ENCODE measurements around the gene HDAC10.
A peak's percentile ranks its signal among the peaks of the same experiment; 100 is the strongest.
"Not testable (repeated sequence)": the region's sequence is repeated elsewhere in the genome, so short reads cannot be mapped to it uniquely, and the experiment has no call there.

The HDAC10 gene

DNA sequence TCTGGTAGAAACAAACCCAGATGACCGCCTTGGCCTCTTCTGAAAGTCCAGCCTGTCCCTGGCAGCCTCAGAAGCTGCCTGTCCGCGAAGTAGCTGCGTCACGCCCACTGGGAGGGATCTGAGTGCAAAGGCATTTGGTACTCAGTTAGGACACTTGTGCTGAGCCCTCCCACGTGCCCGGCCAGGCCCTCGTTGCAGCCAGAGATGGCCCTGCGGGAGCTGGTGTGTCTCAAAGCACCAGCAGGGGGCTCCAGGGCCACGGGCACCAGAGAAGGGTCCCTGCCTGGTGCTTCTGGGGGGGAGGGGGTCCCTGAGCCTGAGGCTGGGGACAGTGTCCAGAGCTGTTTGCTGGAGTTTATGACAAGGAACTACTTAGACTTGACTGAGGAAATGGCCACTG, 44.5 kb downstream of the HDAC10 start:
- H3K4me3 ChIP-seq (ENCODE audit: low read length), result no peak overlapping the region
- H3K4me2 ChIP-seq (ENCODE audit: low read length), result no peak overlapping the region
- no peaks in the 10 kb centered on the region for H3K9me3 ChIP-seq (ENCODE audit: insufficient read depth, low read length)
- H3K36me3 ChIP-seq (replicated peaks; ENCODE audit: low read depth, low read length), result peaks cover 10% of the 10 kb centered on the region
- H3K79me2 ChIP-seq (ENCODE audit: low read length), result peaks cover 18% of the 10 kb centered on the region
- peaks cover 10% of the 10 kb centered on the region; the same call in 1 of the 2 replicates for H4K20me1 ChIP-seq (ENCODE audit: insufficient read depth, low read length)
- H3K27me3 ChIP-seq (ENCODE audit: low read depth, low read length), result no peaks in the 10 kb centered on the region
- H3K4me1 ChIP-seq (ENCODE audit: low read length), result peaks cover 12% of the 10 kb centered on the region; the same call in 1 of the 2 replicates
- no peak overlapping the region for H2AFZ ChIP-seq (ENCODE audit: low read depth, low read length)
- no peak for TF ChIP-seq EZH2phosphoT487 (IDR thresholded peaks at IDR 0.05; ENCODE audit: low read depth)
- TF ChIP-seq, protein P1, sequence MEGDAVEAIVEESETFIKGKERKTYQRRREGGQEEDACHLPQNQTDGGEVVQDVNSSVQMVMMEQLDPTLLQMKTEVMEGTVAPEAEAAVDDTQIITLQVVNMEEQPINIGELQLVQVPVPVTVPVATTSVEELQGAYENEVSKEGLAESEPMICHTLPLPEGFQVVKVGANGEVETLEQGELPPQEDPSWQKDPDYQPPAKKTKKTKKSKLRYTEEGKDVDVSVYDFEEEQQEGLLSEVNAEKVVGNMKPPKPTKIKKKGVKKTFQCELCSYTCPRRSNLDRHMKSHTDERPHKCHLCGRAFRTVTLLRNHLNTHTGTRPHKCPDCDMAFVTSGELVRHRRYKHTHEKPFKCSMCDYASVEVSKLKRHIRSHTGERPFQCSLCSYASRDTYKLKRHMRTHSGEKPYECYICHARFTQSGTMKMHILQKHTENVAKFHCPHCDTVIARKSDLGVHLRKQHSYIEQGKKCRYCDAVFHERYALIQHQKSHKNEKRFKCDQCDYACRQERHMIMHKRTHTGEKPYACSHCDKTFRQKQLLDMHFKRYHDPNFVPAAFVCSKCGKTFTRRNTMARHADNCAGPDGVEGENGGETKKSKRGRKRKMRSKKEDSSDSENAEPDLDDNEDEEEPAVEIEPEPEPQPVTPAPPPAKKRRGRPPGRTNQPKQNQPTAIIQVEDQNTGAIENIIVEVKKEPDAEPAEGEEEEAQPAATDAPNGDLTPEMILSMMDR (IDR thresholded peaks at IDR 0.05; ENCODE audit: low read depth, low read length), result peak; percentile 44
- no peak overlapping the region for H3K27ac ChIP-seq (ENCODE audit: low read length)
- H3K9ac ChIP-seq (ENCODE audit: low read length), result no peak overlapping the region

- peaks cover 12% of the 10 kb centered on the region; the same call in 1 of the 2 replicates for H3K4me1 ChIP-seq (ENCODE audit: low read length)
- no peak overlapping the region for H3K9ac ChIP-seq (ENCODE audit: low read length)
- H3K36me3 ChIP-seq (replicated peaks; ENCODE audit: low read depth, low read length), result peaks cover 10% of the 10 kb centered on the region
- H3K27me3 ChIP-seq (ENCODE audit: low read depth, low read length), result no peaks in the 10 kb centered on the region
- H3K9me3 ChIP-seq (ENCODE audit: insufficient read depth, low read length), result no peaks in the 10 kb centered on the region
- H3K4me2 ChIP-seq (ENCODE audit: low read length), result no peak overlapping the region
- H3K27ac ChIP-seq (ENCODE audit: low read length), result no peak overlapping the region
- peaks cover 23% of the 10 kb centered on the region for H3K79me2 ChIP-seq (ENCODE audit: low read length)
- TF ChIP-seq, protein P1 (IDR thresholded peaks at IDR 0.05; ENCODE audit: low read depth, low read length), result no peak
- no peak for TF ChIP-seq EZH2phosphoT487 (IDR thresholded peaks at IDR 0.05; ENCODE audit: low read depth)
- no peak overlapping the region for H3K4me3 ChIP-seq (ENCODE audit: low read length)
- no peak overlapping the region for H2AFZ ChIP-seq (ENCODE audit: low read depth, low read length)
- H4K20me1 ChIP-seq (ENCODE audit: insufficient read depth, low read length), result peaks cover 10% of the 10 kb centered on the region; the same call in 1 of the 2 replicates
Observed at GRCh38 chr22:50205781-50206569, 45.1 kb downstream of the HDAC10 start.

GRCh38 chr22:50204998-50205397, 46.1 kb downstream of the HDAC10 start:
- H3K36me3 ChIP-seq (replicated peaks; ENCODE audit: low read depth, low read length); H3K9ac ChIP-seq (ENCODE audit: low read length); H3K9me3 ChIP-seq (ENCODE audit: insufficient read depth, low read length): not testable (repeated sequence)

GRCh38 chr22:50204571-50204970, 46.5 kb downstream of the HDAC10 start:
- no peak overlapping the region for H3K27ac ChIP-seq (ENCODE audit: low read length)
- no peaks in the 10 kb centered on the region for H3K9me3 ChIP-seq (ENCODE audit: insufficient read depth, low read length)
- H3K79me2 ChIP-seq (ENCODE audit: low read length), result peaks cover 23% of the 10 kb centered on the region
- no peak overlapping the region for H2AFZ ChIP-seq (ENCODE audit: low read depth, low read length)
- no peak overlapping the region for H3K4me2 ChIP-seq (ENCODE audit: low read length)
- H3K36me3 ChIP-seq (replicated peaks; ENCODE audit: low read depth, low read length), result peaks cover 7% of the 10 kb centered on the region
- H3K4me3 ChIP-seq (ENCODE audit: low read length), result no peak overlapping the region
- H3K9ac ChIP-seq (ENCODE audit: low read length), result no peak overlapping the region
- TF ChIP-seq, protein P1 (IDR thresholded peaks at IDR 0.05; ENCODE audit: low read depth, low read length), result no peak
- TF ChIP-seq EZH2phosphoT487 (IDR thresholded peaks at IDR 0.05; ENCODE audit: low read depth), result no peak
- H3K4me1 ChIP-seq (ENCODE audit: low read length), result peaks cover 12% of the 10 kb centered on the region; the same call in 1 of the 2 replicates
- no peaks in the 10 kb centered on the region for H3K27me3 ChIP-seq (ENCODE audit: low read depth, low read length)
- peaks cover 10% of the 10 kb centered on the region; the same call in 1 of the 2 replicates for H4K20me1 ChIP-seq (ENCODE audit: insufficient read depth, low read length)

More at GRCh38 chr22:50204998-50205397, 46.1 kb downstream of the HDAC10 start:
- H3K4me3 ChIP-seq (ENCODE audit: low read length); H4K20me1 ChIP-seq (ENCODE audit: insufficient read depth, low read length); H3K27ac ChIP-seq (ENCODE audit: low read length); H3K4me2 ChIP-seq (ENCODE audit: low read length); H2AFZ ChIP-seq (ENCODE audit: low read depth, low read length); H3K27me3 ChIP-seq (ENCODE audit: low read depth, low read length): not testable (repeated sequence)
- peaks cover 12% of the 10 kb centered on the region; the same call in 1 of the 2 replicates for H3K4me1 ChIP-seq (ENCODE audit: low read length)
- H3K79me2 ChIP-seq (ENCODE audit: low read length), result peaks cover 23% of the 10 kb centered on the region

All from OCI-LY3 (cell line).